Mucosa of descending colon (tissue), 3 donors: ENCODE measurements around the gene CDK18. TPM values are rescaled to one million over a fixed set of nuclear protein-coding genes. Genes with fewer than 3 reads are reported as not detected.

ENCODE experiments used
- ATAC-seq: fragments of 200-7000 bp; cut with Tn5 transposase; one replicate; pipeline ENCODE4 v1.9.1; 2020; ENCODE audit warnings: mild to moderate bottlenecking, moderate library complexity
- DNase-seq, 3 donors: peaks; one replicate each; pipeline ENCODE4 v3.0.0-alpha.2; 2020
- H3K36me3 ChIP-seq: fragments of 200-600 bp; one replicate; pipeline ENCODE4 v1.8.0; 2021; ENCODE audit warnings: low read depth, mild to moderate bottlenecking
- H3K4me1 ChIP-seq: fragments of 200-600 bp; one replicate; pipeline ENCODE4 v1.8.0; 2021; ENCODE audit warnings: low read depth, mild to moderate bottlenecking
- H3K4me3 ChIP-seq: fragments of 200-600 bp; one replicate; pipeline ENCODE4 v1.8.0; 2021; ENCODE audit warnings: mild to moderate bottlenecking
- H3K9me3 ChIP-seq: fragments of 200-600 bp; one replicate; pipeline ENCODE4 v1.8.0; 2021; ENCODE audit warnings: mild to moderate bottlenecking
- CTCF ChIP-seq: fragments of 200-600 bp; IDR thresholded peaks from one replicate; pipeline ENCODE4 v1.8.0; 2022; ENCODE audit warnings: antibody characterized with exemption, mild to moderate bottlenecking
- intact Hi-C, 2 donors: fragments of 100-400 bp; cut with DNase I in 1 of 2; cut with micrococcal nuclease in 1 of 2; formaldehyde crosslinking; loops; one replicate each; pipeline versions ENCODE4 v1.11.0 to v1.11.1; 2022; cut with DNase I, micrococcal nuclease
- total RNA-seq, 3 donors: library from RNA; stranded (reverse); fragmentation: NEBNext Ultra II Directional in 2 of 3; extraction: Animal tissue kit (Norgen Biotek cat#: 25700) in 2 of 3; gene quantifications; one replicate each; pipeline versions ENCODE4 v1.2.1 to v1.2.4, GENCODE V29; 2021 to 2023
- donor health status: DM: no; HTN: no; CAD: no; lungs with moderate emphysema.
- donor health status: DM: no; HTN: no; CAD: no.
- donor health status: DM: no; HTN: yes; CAD: no.

Gene CDK18
- total RNA-seq, 3 donors from 2014 or later: 32.1 to 41.2 (median 37.0) TPM

DNA sequence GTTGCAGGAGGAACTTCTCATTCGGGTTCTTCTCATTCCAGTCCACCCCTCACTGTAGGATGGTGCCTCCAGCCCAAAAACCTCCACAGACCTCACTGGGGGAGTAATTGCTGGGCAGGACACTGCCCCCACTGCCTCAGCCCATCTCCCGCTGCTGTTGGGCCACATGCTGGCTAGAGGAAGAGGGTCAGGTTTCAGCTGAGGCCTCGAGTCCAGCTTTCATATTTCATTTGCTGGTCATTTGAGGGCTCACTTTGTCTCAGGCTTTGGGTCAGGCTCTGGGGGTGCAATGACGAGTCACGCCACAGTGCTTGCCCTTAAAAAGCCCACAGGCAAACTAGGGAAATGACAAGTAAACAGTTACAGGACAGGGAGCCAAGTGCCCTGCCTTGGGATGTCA, 9.3 kb downstream of the CDK18 start:
- no peak for TF ChIP-seq CTCF
- DNase-seq: no peak
- Histone ChIP-seq H3K4me1 (peaks cover 13% of the 10 kb centered on the region), H3K4me3 (no peak overlapping the region), H3K36me3 (no peaks in the 10 kb centered on the region), H3K9me3 (no peaks in the 10 kb centered on the region)
- ATAC-seq: no peak
- intact Hi-C loops: no loop called here

- peak; percentile 43 for ATAC-seq
- TF ChIP-seq CTCF: no peak
Measured at GRCh38 chr1:205514211-205515142, 10.0 kb downstream of the CDK18 start.

DNA sequence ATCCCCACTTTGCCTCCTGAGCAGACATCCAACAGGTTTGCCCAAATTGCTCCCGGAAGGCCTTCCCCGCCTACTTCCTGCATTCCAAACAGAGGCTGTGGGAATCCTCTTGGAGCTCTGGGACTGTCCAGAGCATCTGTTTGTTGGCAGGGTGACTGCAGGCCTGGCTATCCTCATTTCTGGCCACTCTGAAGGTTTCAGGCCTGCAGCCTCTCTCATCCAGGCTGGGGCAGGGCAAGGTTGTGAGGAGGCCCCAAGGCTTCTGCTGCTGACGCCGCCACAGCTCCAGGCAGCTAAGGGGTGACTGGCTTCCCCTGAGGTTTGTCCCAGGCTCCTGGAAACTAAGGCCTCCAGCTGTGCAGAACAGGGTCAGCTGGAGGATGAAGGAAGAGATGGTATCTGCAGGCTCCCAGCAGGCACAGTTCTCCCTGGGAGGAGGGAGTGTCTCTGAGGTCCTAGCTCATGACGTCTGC, 11.3 kb downstream of the CDK18 start:
- intact Hi-C loops: no loop called here
- no peak for ATAC-seq
- Histone ChIP-seq H3K4me3 (no peak overlapping the region), H3K4me1 (peaks cover 23% of the 10 kb centered on the region), H3K36me3 (no peaks in the 10 kb centered on the region), H3K9me3 (no peaks in the 10 kb centered on the region)
- no peak for DNase-seq
- no peak for TF ChIP-seq CTCF

More at GRCh38 chr1:205514211-205515142, 10.0 kb downstream of the CDK18 start:
- DNase-seq: no peak
- Histone ChIP-seq H3K4me3 (no peak overlapping the region), H3K9me3 (no peaks in the 10 kb centered on the region), H3K4me1 (peaks cover 18% of the 10 kb centered on the region), H3K36me3 (no peaks in the 10 kb centered on the region)
- intact Hi-C loops: no loop called here

GRCh38 chr1:205516362-205516761, 11.9 kb downstream of the CDK18 start:
- peaks cover 23% of the 10 kb centered on the region for H3K4me1 ChIP-seq
- ATAC-seq (no peak), DNase-seq (no peak)

GRCh38 chr1:205517288-205517687, 12.8 kb downstream of the CDK18 start:
- DNase-seq (no peak), ATAC-seq (no peak)
- intact Hi-C loops: no loop called here
- Histone ChIP-seq H3K36me3 (no peaks in the 10 kb centered on the region), H3K4me1 (peaks cover 23% of the 10 kb centered on the region), H3K4me3 (no peak overlapping the region), H3K9me3 (no peaks in the 10 kb centered on the region)
- no peak for TF ChIP-seq CTCF

More at GRCh38 chr1:205516362-205516761, 11.9 kb downstream of the CDK18 start:
- no peak for TF ChIP-seq CTCF
- Histone ChIP-seq H3K36me3 (no peaks in the 10 kb centered on the region), H3K4me3 (no peak overlapping the region), H3K9me3 (no peaks in the 10 kb centered on the region)
- intact Hi-C loops: no loop called here
